ENCODE data around the gene SRCIN1. TPM values are rescaled to one million over a fixed set of nuclear protein-coding genes. Genes with fewer than 3 reads are reported as not detected.

Gene SRCIN1
- total RNA-seq, 1 experiment from 2014 or later: not detected

GRCh38 chr17:38578229-38579082 lies 27.3 kb downstream of the SRCIN1 start:
- no peak for DNase-seq (ENCODE audit: low read depth)

DNA sequence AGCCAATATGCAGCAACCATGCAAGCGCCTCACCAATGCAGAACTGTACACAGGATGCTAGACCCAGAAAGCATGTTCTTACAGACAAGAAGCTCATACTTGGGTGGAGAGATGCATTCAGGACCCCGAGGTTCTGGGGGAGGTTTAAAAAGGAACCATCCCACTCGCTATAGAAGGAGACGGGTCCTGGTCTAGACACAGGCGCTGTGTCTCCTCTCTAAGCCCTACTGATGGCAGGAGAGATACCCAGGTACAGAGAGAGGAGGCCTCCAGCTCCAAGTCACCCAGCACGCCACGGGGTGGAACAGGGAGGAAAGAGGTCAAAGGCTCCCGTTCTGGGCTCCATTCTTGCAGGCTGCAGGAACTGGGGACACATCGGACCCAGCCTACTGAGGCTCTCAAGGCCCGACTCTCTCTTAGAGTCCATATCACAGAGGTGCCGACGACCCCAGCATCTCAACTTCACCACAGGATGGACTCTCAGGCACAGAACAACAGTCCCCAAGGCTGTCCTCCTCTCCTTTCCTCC lies 28.0 kb downstream of the SRCIN1 start:
- DNase-seq (ENCODE audit: low read depth): no peak

DNA sequence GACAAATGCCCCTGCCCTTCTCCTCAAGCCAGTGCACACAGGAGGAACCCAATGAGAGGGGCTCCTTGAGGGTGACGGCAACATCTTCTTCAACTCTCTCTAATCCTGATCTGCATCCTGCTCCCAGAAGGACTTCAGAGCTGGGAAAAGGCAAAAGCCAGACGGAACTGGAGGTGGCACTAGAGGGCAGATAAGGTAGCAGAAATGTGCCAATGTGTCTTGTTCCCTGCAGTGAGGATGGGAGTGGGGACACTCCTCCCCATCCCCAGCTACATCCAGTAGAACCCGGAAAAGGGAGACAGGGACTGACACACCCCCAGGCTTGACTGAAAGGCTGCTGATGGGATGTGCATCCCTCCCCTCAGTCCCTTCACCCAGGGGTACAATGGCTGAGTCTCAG lies 28.5 kb downstream of the SRCIN1 start:
- no peak for DNase-seq (ENCODE audit: low read depth)

DNA sequence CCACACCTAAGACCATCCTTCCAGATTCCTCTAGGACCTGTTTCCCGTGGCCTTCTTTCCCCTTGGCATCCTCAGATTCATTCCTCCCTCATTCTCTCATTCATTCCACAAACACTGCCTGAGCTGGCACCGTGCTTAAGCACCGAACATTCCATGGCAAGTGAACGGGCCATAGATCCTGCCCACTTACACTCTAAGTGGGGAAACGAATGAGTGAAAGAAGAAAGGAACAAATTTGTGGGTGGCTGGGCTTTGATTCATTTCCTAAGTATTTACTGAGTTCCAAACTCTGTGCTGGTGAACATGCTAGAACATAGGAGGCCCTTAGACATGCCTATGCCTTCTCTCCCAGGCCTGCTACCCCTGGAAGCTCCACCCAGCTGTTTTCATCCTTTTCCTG lies 30.0 kb downstream of the SRCIN1 start:
- DNase-seq (ENCODE audit: low read depth): no peak

- no peak for DNase-seq (ENCODE audit: low read depth)
These were observed 31.0 kb downstream of the SRCIN1 start for GRCh38 chr17:38574712-38575111.

GRCh38 chr17:38572669-38573365 lies 32.9 kb downstream of the SRCIN1 start:
- DNase-seq (ENCODE audit: low read depth): no peak

GRCh38 chr17:38571833-38572668 lies 33.7 kb downstream of the SRCIN1 start:
- no peak for DNase-seq (ENCODE audit: low read depth)

DNA sequence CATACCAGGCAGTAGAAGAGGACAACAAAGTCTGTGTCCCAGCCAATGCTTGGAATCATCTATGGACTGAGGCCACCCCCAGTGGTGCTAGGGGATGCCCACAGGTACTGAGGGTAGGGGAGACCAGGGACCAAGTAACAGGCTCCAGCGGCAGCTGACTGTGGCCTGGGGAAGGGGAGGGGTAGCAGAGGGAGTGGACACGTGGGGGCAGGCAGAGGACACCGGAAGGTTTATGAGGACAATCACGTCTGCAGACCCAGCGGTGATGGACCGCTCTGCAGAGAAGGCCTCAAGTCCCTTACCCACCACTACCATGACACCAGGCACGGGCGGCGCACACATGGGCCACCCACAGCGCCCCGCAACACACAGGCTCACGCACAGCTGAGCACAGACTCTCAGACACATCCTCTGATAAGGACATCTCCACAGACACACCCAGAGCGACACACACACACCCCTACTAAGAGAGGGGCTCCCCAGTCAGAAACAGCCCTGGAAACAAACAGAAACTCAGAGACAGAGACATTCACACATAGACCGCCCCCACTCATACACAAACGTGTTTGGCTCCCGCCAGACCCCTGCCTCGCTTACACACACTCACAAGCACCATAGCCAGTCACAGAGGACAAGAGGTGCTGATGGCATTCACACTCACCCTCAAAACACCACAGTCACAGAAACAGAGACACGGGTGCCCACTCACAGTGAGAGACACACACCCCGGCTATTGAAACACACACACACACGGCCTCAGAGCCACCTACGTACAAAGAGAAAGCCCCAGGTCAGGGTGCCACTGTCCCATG lies 35.8 kb downstream of the SRCIN1 start:
- DNase-seq (ENCODE audit: low read depth): no peak

DNA sequence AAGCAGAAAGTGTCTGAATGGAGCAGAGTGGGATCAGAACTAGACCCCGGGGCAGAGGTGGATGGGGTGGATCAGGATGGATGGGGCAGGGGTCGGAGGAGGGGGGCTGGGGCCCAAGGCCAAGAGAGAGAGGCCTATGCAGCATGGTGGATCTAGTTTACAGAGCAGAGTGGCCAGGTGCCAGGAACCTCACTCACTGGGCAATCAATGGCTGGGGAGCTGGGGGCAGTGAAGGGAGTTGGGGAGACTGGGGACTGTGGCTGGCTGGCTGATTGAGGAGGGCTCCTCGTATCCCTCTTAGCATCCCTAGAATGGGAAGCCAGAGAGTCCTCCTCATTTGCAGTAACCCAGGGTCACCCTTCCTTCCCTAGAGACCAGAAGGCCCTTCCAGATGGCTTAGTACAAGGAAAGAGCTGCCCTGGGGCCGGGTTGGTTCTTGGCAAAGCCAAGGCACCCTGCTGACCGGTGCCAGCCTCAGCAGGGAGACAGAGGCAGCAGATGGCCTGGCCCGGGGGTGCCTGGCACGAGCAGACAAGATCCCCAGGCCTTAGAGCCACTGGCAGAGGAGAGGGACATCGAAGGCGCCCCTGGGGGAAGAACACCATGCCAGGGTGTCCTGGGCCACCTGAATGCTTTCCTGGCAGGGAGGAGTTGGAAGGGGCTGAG lies 36.8 kb downstream of the SRCIN1 start:
- DNase-seq (ENCODE audit: low read depth): no peak

DNA sequence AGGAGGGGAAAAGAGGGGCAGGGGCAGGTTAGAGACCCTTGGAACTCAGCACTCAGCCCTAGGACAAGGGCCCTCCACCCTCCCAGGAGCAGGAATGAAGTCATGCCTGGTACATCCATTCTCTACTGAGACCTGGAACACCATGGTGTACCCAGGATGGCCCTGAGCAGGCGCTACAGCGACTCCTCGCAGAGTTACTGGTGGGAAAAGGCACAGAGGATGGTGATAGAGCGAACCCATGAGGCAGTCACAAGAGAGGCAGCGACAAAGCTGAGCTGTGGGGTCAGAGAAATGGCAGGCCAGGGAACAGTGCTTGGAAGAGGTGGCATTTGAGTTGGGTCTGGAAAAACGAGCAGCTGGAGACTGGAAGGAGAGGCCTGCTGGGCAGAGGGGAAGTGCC lies 37.5 kb downstream of the SRCIN1 start:
- no peak for DNase-seq (ENCODE audit: low read depth)

DNA sequence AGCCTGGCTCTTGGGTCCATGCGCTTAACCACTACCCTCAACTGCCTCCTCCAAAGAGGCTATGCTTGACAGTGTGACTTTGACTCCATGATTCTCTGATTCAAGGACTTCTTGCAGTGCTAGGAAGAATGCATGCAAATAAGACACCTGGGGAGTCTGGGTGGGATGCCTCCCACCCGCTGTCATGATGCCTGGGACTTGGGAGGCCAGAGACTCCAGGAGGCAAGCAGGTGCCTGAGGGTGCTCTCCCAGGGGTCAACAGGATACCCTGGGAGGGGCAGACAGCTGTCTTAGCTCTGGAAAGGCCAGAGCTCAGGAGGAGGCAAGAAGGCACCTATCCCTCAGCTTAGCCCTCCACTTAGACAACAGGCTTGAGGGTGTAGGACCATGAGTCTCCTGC lies 38.4 kb downstream of the SRCIN1 start:
- no peak for DNase-seq (ENCODE audit: low read depth)

GRCh38 chr17:38566666-38567031 lies 39.1 kb downstream of the SRCIN1 start:
- no peak for DNase-seq (ENCODE audit: low read depth)

DNA sequence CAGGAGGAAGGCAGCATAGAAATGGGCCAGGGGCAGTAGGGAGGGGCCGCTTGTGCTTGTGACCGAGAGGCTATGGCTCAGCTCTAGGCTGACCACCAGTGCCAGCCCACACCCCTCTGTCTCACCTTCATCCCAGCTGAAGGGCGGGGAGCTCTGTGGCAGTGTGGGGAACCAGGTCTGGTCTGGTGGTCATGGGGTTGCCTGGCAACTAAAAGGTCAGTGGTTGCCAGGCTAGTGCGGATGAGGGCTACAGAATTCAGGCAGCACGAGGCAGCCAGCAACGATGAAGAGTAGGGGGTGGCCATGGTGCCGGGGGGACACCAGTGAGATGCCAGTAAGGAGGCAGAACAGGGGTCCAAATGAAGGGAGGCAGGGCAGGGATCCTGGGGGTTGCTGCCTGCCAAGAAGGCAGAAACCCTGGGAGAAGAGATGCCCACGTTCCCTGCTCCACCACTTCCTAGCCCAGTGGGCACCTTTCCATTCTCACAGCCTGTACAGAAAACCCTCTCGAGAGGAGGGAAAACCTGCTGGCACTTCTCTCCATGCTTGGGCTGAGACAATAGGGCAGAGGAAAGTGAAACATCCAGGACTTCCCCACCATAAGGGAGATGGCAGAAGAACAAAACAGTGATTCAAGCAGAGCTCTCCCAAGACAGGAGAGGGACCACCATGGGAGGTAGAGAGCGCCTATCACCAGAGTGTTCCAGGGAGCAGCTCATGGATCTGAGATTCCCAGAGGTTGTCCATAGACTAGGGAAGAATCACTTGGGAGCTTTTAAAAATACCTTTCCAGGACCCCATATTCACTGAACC lies 39.7 kb downstream of the SRCIN1 start:
- DNase-seq (ENCODE audit: low read depth): no peak

- DNase-seq (ENCODE audit: low read depth): no peak
These were observed 40.9 kb downstream of the SRCIN1 start for GRCh38 chr17:38564869-38565268.

DNA sequence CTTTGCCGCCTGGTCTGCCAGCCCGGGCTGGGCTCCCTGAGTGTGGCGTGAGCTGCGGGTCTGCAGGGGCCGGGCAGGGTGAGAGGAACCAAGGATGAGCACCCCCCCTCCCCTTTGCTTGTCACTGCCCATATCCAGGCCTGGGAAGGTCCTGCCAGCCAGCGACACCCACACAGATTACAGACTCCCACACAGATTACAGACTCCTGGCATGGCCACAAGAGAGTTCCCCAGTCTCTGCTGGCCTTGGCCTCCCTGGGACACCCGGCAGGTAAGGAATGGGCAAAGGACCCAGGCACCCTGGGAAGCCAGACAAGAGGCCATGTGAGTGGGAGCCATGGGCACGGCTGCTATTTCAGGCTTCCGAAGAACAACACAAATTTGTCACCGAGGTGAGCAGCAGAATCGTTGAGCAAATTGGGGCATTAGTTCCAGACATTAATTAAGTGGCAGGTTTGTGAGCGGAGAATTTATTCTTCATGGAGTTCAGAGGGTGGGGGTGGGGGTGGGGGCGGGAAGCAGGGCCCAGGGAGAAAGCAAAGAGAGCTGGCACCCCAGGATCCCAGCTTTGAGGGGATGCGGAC lies 41.4 kb downstream of the SRCIN1 start:
- DNase-seq (ENCODE audit: low read depth): no peak

- DNase-seq (ENCODE audit: low read depth): no peak
These were observed 42.1 kb downstream of the SRCIN1 start for GRCh38 chr17:38563362-38564253.

GRCh38 chr17:38562903-38563302 lies 42.8 kb downstream of the SRCIN1 start:
- DNase-seq (ENCODE audit: low read depth): no peak

- DNase-seq (ENCODE audit: low read depth): no peak
These were observed 43.6 kb downstream of the SRCIN1 start for GRCh38 chr17:38562215-38562569.

Data from M059J (cell line).